ENCODE measurements around the gene NCOA6. TPM values are rescaled to one million over a fixed set of nuclear protein-coding genes. Genes with fewer than 3 reads are reported as not detected.
"Not testable (repeated sequence)": the region's sequence is repeated elsewhere in the genome, so short reads cannot be mapped to it uniquely, and the experiment has no call there.

Gene NCOA6
- total RNA-seq, 3 donors from 2014 or later (not counting 1 experiment from before 2014, with no cell fraction given): 34.7 to 41.6 (median 37.0) TPM

- intact Hi-C loops (cut with micrococcal nuclease): no loop called here
- H3K9me3 ChIP-seq (ENCODE audit: control insufficient read depth, insufficient read depth, low read length): no peaks in the 10 kb centered on the region
- peaks cover 19% of the 10 kb centered on the region for H3K36me3 ChIP-seq (ENCODE audit: control insufficient read depth, insufficient read depth, low read length)
- H3K27me3 ChIP-seq (ENCODE audit: control insufficient read depth, insufficient read depth, low read length): no peaks in the 10 kb centered on the region
- no peaks in the 10 kb centered on the region for H3K27me3 Mint-ChIP-seq (ENCODE audit: low read depth in 2 of 2)
- no peak overlapping the region for H3K4me3 Mint-ChIP-seq
- no peak for DNase-seq
- TF ChIP-seq CTCF (IDR thresholded peaks at IDR 0.05): no peak
- H3K9me3 Mint-ChIP-seq: no peaks in the 10 kb centered on the region
- no peak for ATAC-seq
- WGBS (ENCODE audit: insufficient coverage): 93% methylated on average over 2 of the region's 2 CpGs
- no peak overlapping the region for H3K27ac ChIP-seq (ENCODE audit: low read length)
- H3K4me3 ChIP-seq (ENCODE audit: low read length): no peak overlapping the region
- no peak overlapping the region for H3K27ac Mint-ChIP-seq
- H3K36me3 Mint-ChIP-seq: no peaks in the 10 kb centered on the region
- no peaks in the 10 kb centered on the region for H3K4me1 ChIP-seq (ENCODE audit: control insufficient read depth, insufficient read depth, low read length)
- H3K4me1 Mint-ChIP-seq: peaks cover 16 to 23% of the 10 kb centered on the region in 2 donors
These were observed 34.0 kb downstream of the NCOA6 start for GRCh38 chr20:34791289-34792020.

DNA sequence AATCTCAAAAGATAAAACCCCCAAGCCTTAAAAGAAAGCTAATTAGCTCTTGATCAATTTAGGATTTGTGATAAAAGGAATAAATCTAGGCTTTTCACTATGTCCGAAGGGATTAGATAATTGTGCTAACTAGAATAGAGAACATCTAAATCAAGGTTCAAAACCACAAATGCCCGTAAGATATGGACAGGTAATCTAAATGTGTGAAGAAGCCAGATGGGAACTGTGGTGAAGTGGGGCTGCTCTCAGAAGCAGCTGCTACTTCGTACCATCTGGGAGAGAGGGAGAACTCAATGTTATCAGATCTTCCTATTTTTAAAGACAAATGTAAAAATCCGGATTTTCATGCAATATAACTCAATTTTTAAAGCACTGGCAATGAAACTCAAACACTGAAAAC lies 44.2 kb downstream of the NCOA6 start:
- WGBS (ENCODE audit: insufficient coverage): 89% methylated on average over 4 of the region's 4 CpGs
- Histone ChIP-seq H3K9me3 (ENCODE audit: control insufficient read depth, insufficient read depth, low read length) (no peaks in the 10 kb centered on the region), H3K27ac (ENCODE audit: low read length) (no peak overlapping the region)

GRCh38 chr20:34780291-34780690 lies 45.2 kb downstream of the NCOA6 start:
- H3K36me3 Mint-ChIP-seq; H3K27me3 ChIP-seq (ENCODE audit: control insufficient read depth, insufficient read depth, low read length); intact Hi-C loops (cut with micrococcal nuclease); H3K4me1 ChIP-seq (ENCODE audit: control insufficient read depth, insufficient read depth, low read length); H3K4me3 ChIP-seq (ENCODE audit: low read length); DNase-seq; H3K27me3 Mint-ChIP-seq (ENCODE audit: low read depth in 2 of 2); H3K9me3 ChIP-seq (ENCODE audit: control insufficient read depth, insufficient read depth, low read length); H3K4me3 Mint-ChIP-seq; H3K27ac Mint-ChIP-seq; ATAC-seq; H3K4me1 Mint-ChIP-seq; H3K9me3 Mint-ChIP-seq; H3K27ac ChIP-seq (ENCODE audit: low read length): not testable (repeated sequence)
- H3K36me3 ChIP-seq (ENCODE audit: control insufficient read depth, insufficient read depth, low read length): peaks cover 23% of the 10 kb centered on the region
- 98% methylated on average over 8 of the region's 8 CpGs for WGBS (ENCODE audit: insufficient coverage)

More for the DNA sequence above, 44.2 kb downstream of the NCOA6 start:
- H3K4me3 Mint-ChIP-seq: no peak overlapping the region
- intact Hi-C loops (cut with micrococcal nuclease): no loop called here
- peaks cover 15% of the 10 kb centered on the region for H3K36me3 ChIP-seq (ENCODE audit: control insufficient read depth, insufficient read depth, low read length)
- H3K9me3 Mint-ChIP-seq: no peaks in the 10 kb centered on the region
- H3K27ac Mint-ChIP-seq: no peak overlapping the region
- H3K4me1 ChIP-seq (ENCODE audit: control insufficient read depth, insufficient read depth, low read length): no peaks in the 10 kb centered on the region
- no peaks in the 10 kb centered on the region for H3K27me3 Mint-ChIP-seq (ENCODE audit: low read depth in 2 of 2)
- H3K36me3 Mint-ChIP-seq: no peaks in the 10 kb centered on the region
- H3K27me3 ChIP-seq (ENCODE audit: control insufficient read depth, insufficient read depth, low read length): no peaks in the 10 kb centered on the region
- ATAC-seq (no peak), DNase-seq (no peak)
- no peak for TF ChIP-seq CTCF (IDR thresholded peaks at IDR 0.05)
- H3K4me1 Mint-ChIP-seq: peaks cover 0 to 3% of the 10 kb centered on the region in 2 donors
- no peak overlapping the region for H3K4me3 ChIP-seq (ENCODE audit: low read length)

DNA sequence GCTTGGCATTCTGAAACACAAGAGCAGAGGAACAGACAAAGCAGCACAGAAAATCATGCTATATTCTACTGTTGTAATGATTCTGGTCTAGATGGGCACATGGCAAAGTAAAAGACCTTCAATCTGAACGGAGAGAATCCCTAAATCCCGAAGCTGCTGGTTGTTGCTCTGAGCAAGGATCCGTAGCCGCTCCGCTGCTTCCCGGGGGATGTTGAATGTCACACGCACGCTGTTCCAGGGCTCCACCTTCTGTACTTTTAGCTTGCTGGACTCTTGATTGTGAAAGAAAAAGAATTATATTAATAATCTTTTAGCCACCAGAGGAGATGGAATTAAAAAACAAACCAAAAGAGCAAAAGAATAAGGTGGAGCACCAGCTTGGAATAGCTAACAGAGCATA lies 49.3 kb downstream of the NCOA6 start:
- Histone ChIP-seq H3K4me3 (ENCODE audit: low read length) (no peak overlapping the region), H3K4me1 (ENCODE audit: control insufficient read depth, insufficient read depth, low read length) (no peaks in the 10 kb centered on the region), H3K36me3 (ENCODE audit: control insufficient read depth, insufficient read depth, low read length) (peaks cover 40% of the 10 kb centered on the region), H3K27ac (ENCODE audit: low read length) (no peak overlapping the region), H3K27me3 (ENCODE audit: control insufficient read depth, insufficient read depth, low read length) (no peaks in the 10 kb centered on the region), H3K9me3 (ENCODE audit: control insufficient read depth, insufficient read depth, low read length) (no peaks in the 10 kb centered on the region)
- Mint-ChIP-seq H3K9me3 (no peaks in the 10 kb centered on the region), H3K4me1 (peaks cover 0 to 4% of the 10 kb centered on the region in 2 donors), H3K27me3 (ENCODE audit: low read depth in 2 of 2) (no peaks in the 10 kb centered on the region), H3K36me3 (peaks cover 11% of the 10 kb centered on the region), H3K27ac (no peak overlapping the region), H3K4me3 (no peak overlapping the region)
- intact Hi-C loops (cut with micrococcal nuclease): no loop called here
- WGBS (ENCODE audit: insufficient coverage): over 99% methylated on average over 6 of the region's 8 CpGs
- TF ChIP-seq CTCF (IDR thresholded peaks at IDR 0.05): no peak
- ATAC-seq (no peak), DNase-seq (no peak)
